Esophagus muscularis mucosa (tissue), 4 donors: ENCODE data around the gene CYBA. TPM values are rescaled to one million over a fixed set of nuclear protein-coding genes. Genes with fewer than 3 reads are reported as not detected.

Experiments used
- DNase-seq: peaks from one replicate; pipeline ENCODE4 v3.0.0-alpha.2; 2017; ENCODE audit errors: extremely low spot score
- H3K27ac ChIP-seq, 4 donors: fragments of 200-600 bp; sonication (generic); replicated peaks in 1 of 4; 1 replicate in 3 of 4; 2 replicates in 1 of 4; pipeline ENCODE4 v1.5.1; 2016 to 2019; ENCODE audit warnings: mild to moderate bottlenecking in 1 of 4
- H3K27me3 ChIP-seq, 4 donors: fragments of 200-600 bp; sonication (generic); one replicate each; pipeline versions ENCODE4 v1.5.1 to v1.6.0; 2016 to 2019
- H3K36me3 ChIP-seq, 4 donors: fragments of 200-600 bp; sonication (generic); one replicate each; pipeline ENCODE4 v1.5.1; 2016 to 2019
- H3K4me1 ChIP-seq, 4 donors: fragments of 200-600 bp; sonication (generic); one replicate each; pipeline ENCODE4 v1.5.1; 2016 to 2019
- H3K4me3 ChIP-seq, 4 donors: fragments of 200-600 bp; sonication (generic); 1 replicate in 2 of 4; 2 replicates in 2 of 4; pipeline ENCODE4 v1.5.1; 2016 to 2019; ENCODE audit warnings: mild to moderate bottlenecking in 4 of 4, moderate library complexity in 1 of 4
- H3K9me3 ChIP-seq, 4 donors: fragments of 200-600 bp; sonication (generic); 1 replicate in 3 of 4; 2 replicates in 1 of 4; pipeline ENCODE4 v1.5.1; 2016 to 2019
- CTCF ChIP-seq, 3 experiments: fragments of 200-600 bp in 2 of 3; fragments of 450-650 bp in 1 of 3; sonication (generic) in 2 of 3; IDR thresholded peaks; one replicate each; pipeline ENCODE4 v1.5.1; 2017 to 2019; ENCODE audit warnings: antibody characterized with exemption in 3 of 3, mild to moderate bottlenecking in 2 of 3, moderate library complexity in 1 of 3
- EP300 ChIP-seq: sonication (generic); formaldehyde crosslinking; IDR thresholded peaks from one replicate; pipeline ENCODE4 v1.6.1; 2017; ENCODE audit warnings: antibody characterized with exemption
- POLR2A ChIP-seq: fragments of 450-650 bp; IDR thresholded peaks from one replicate; pipeline ENCODE4 v1.6.1; 2017; ENCODE audit warnings: antibody characterized with exemption, moderate library complexity, mild to moderate bottlenecking, low read depth
- POLR2AphosphoS5 ChIP-seq, 2 donors: sonication (generic); formaldehyde crosslinking; IDR thresholded peaks; one replicate each; pipeline ENCODE4 v1.6.1; 2017; ENCODE audit warnings: antibody characterized with exemption in 2 of 2
- WGBS: methylation state at CpG from one replicate; pipeline ENCODE4 v1.1.5; 2018; 5-methylcytosine and 5-hydroxymethylcytosine counted together
- intact Hi-C: fragments of 100-400 bp; cut with DNase I; formaldehyde crosslinking; loops from one replicate; pipeline ENCODE4 v1.15.1; 2023
- total RNA-seq, 4 donors: library from RNA; depleted of rRNA; stranded (reverse); fragments of >200 nt; gene quantifications; one replicate each; pipeline versions ENCODE4 v1.1.0 to v1.2.1, GENCODE V29; 2016

CYBA gene
- total RNA-seq, 4 donors from 2014 or later = 46.5 to 156 (median 99.2) TPM

GRCh38 chr16:88631920-88632586 lies 18.8 kb downstream of the CYBA start:
- peaks cover 52 to 67% (median 58%) of the 10 kb centered on the region in 4 donors for H3K36me3 ChIP-seq
- intact Hi-C loops = no loop called here
- H3K27ac ChIP-seq = no peak overlapping the region
- WGBS = 89% methylated on average over 20 of the region's 30 CpGs
- no peak for DNase-seq
- TF ChIP-seq EP300 (no peak), CTCF (IDR thresholded peaks at IDR 0.05) (no peak), POLR2A (no peak), POLR2AphosphoS5 (IDR thresholded peaks at IDR 0.05) (no peak)
- H3K4me3 ChIP-seq = no peak overlapping the region
- H3K4me1 ChIP-seq = peaks cover 17 to 23% (median 20%) of the 10 kb centered on the region in 4 donors
- no peaks in the 10 kb centered on the region for H3K9me3 ChIP-seq
- H3K27me3 ChIP-seq = peaks cover 0 to 41% (median 0%) of the 10 kb centered on the region in 4 donors

- Histone ChIP-seq H3K36me3 (peaks cover 59 to 73% (median 64%) of the 10 kb centered on the region in 4 donors), H3K27me3 (peaks cover 0 to 34% (median 0%) of the 10 kb centered on the region in 4 donors), H3K4me1 (peaks cover 17 to 23% (median 20%) of the 10 kb centered on the region in 4 donors), H3K4me3 (no peak overlapping the region), H3K27ac (no peak overlapping the region), H3K9me3 (no peaks in the 10 kb centered on the region)
- intact Hi-C loops = no loop called here
- TF ChIP-seq POLR2AphosphoS5 (IDR thresholded peaks at IDR 0.05) (no peak), POLR2A (no peak), EP300 (no peak), CTCF (IDR thresholded peaks at IDR 0.05) (no peak)
- 83% methylated on average over 16 of the region's 16 CpGs for WGBS
- no peak for DNase-seq
These were observed 19.5 kb downstream of the CYBA start for GRCh38 chr16:88631384-88631783.

GRCh38 chr16:88630941-88631340 lies 19.9 kb downstream of the CYBA start:
- Histone ChIP-seq H3K27ac (no peak overlapping the region), H3K36me3 (peaks cover 63 to 78% (median 67%) of the 10 kb centered on the region in 4 donors)
- TF ChIP-seq EP300 = no peak
- TF ChIP-seq POLR2A = no peak
- no peak for TF ChIP-seq POLR2AphosphoS5 (IDR thresholded peaks at IDR 0.05)
- no peak for TF ChIP-seq CTCF (IDR thresholded peaks at IDR 0.05)

GRCh38 chr16:88630433-88630832 lies 20.4 kb downstream of the CYBA start:
- Histone ChIP-seq H3K4me1 (peaks cover 17 to 23% (median 20%) of the 10 kb centered on the region in 4 donors), H3K27me3 (peaks cover 0 to 24% (median 0%) of the 10 kb centered on the region in 4 donors), H3K4me3 (no peak overlapping the region), H3K27ac (no peak overlapping the region), H3K36me3 (peaks cover 67 to 83% (median 72%) of the 10 kb centered on the region in 4 donors), H3K9me3 (no peaks in the 10 kb centered on the region)
- DNase-seq = no peak
- 80% methylated on average over 2 of the region's 12 CpGs for WGBS
- TF ChIP-seq EP300 (no peak), CTCF (IDR thresholded peaks at IDR 0.05) (no peak), POLR2AphosphoS5 (IDR thresholded peaks at IDR 0.05) (no peak), POLR2A (no peak)
- intact Hi-C loops = no loop called here

More at GRCh38 chr16:88630941-88631340, 19.9 kb downstream of the CYBA start:
- intact Hi-C loops = no loop called here
- Histone ChIP-seq H3K27me3 (peaks cover 0 to 29% (median 0%) of the 10 kb centered on the region in 4 donors), H3K4me1 (peaks cover 17 to 23% (median 20%) of the 10 kb centered on the region in 4 donors), H3K4me3 (no peak overlapping the region), H3K9me3 (no peaks in the 10 kb centered on the region)
- WGBS = 96% methylated on average over 21 of the region's 23 CpGs
- DNase-seq = no peak
